ENCODE data around the gene TMEM191B. TPM values are rescaled to one million over a fixed set of nuclear protein-coding genes. Genes with fewer than 3 reads are reported as not detected.
"Not testable (repeated sequence)": the region's sequence is repeated elsewhere in the genome, so short reads cannot be mapped to it uniquely, and the experiment has no call there.

The TMEM191B gene
- polyA plus RNA-seq (2012; ENCODE audit: insufficient read depth, insufficient read length): not detected

GRCh38 chr22:18527752-18528596 is at the start of gene TMEM191B:
TSS of gene TMEM191B (plus strand) at chr22:18527802. CDS start at chr22:18527981, 179 bp downstream.
- not testable (repeated sequence) for DNase-seq (ENCODE audit: low read depth, low spot score)
- H3K4me3 ChIP-seq (ENCODE audit: low read length): peak within 1 kb of the TSS; percentile 29

- not testable (repeated sequence) for DNase-seq (ENCODE audit: low read depth, low spot score); H3K4me3 ChIP-seq (ENCODE audit: low read length)
These were observed 31.4 kb upstream of the TMEM191B start for GRCh38 chr22:18496227-18496626.

GRCh38 chr22:18511327-18511726 is 16.3 kb upstream of the TMEM191B start:
- H3K4me3 ChIP-seq (ENCODE audit: low read length); DNase-seq (ENCODE audit: low read depth, low spot score): not testable (repeated sequence)

GRCh38 chr22:18512378-18512777 is 15.2 kb upstream of the TMEM191B start:
- H3K4me3 ChIP-seq (ENCODE audit: low read length); DNase-seq (ENCODE audit: low read depth, low spot score): not testable (repeated sequence)

- not testable (repeated sequence) for DNase-seq (ENCODE audit: low read depth, low spot score); H3K4me3 ChIP-seq (ENCODE audit: low read length)
These were observed 14.1 kb upstream of the TMEM191B start for GRCh38 chr22:18513454-18513853.

GRCh38 chr22:18518061-18518460 is 9.5 kb upstream of the TMEM191B start, which contains the start of gene GGTLC3:
TSS of gene GGTLC3 (minus strand) at chr22:18518161. CDS start at chr22:18517897, 264 bp downstream.
- not testable (repeated sequence) for H3K4me3 ChIP-seq (ENCODE audit: low read length); DNase-seq (ENCODE audit: low read depth, low spot score)

GRCh38 chr22:18522762-18523161 is 4.8 kb upstream of the TMEM191B start:
- not testable (repeated sequence) for DNase-seq (ENCODE audit: low read depth, low spot score); H3K4me3 ChIP-seq (ENCODE audit: low read length)

- not testable (repeated sequence) for DNase-seq (ENCODE audit: low read depth, low spot score); H3K4me3 ChIP-seq (ENCODE audit: low read length)
These were observed 4.3 kb upstream of the TMEM191B start for GRCh38 chr22:18523328-18523727.

GRCh38 chr22:18528597-18529415 is 1.2 kb downstream of the TMEM191B start:
- peak; percentile 84 for DNase-seq (ENCODE audit: low read depth, low spot score)
- peak overlapping the region; percentile 24 for H3K4me3 ChIP-seq (ENCODE audit: low read length)

GRCh38 chr22:18529416-18530145 is 2.0 kb downstream of the TMEM191B start:
- H3K4me3 ChIP-seq (ENCODE audit: low read length); DNase-seq (ENCODE audit: low read depth, low spot score): not testable (repeated sequence)

- DNase-seq (ENCODE audit: low read depth, low spot score); H3K4me3 ChIP-seq (ENCODE audit: low read length): not testable (repeated sequence)
These were observed 6.0 kb downstream of the TMEM191B start for GRCh38 chr22:18533633-18534032.

- H3K4me3 ChIP-seq (ENCODE audit: low read length); DNase-seq (ENCODE audit: low read depth, low spot score): not testable (repeated sequence)
These were observed 6.7 kb downstream of the TMEM191B start for GRCh38 chr22:18534315-18534714.

- H3K4me3 ChIP-seq (ENCODE audit: low read length); DNase-seq (ENCODE audit: low read depth, low spot score): not testable (repeated sequence)
These were observed 12.4 kb downstream of the TMEM191B start for GRCh38 chr22:18539994-18540393.

- H3K4me3 ChIP-seq (ENCODE audit: low read length); DNase-seq (ENCODE audit: low read depth, low spot score): not testable (repeated sequence)
These were observed 15.8 kb downstream of the TMEM191B start for GRCh38 chr22:18543400-18543799.

GRCh38 chr22:18544615-18545014 is 17.0 kb downstream of the TMEM191B start:
- not testable (repeated sequence) for H3K4me3 ChIP-seq (ENCODE audit: low read length); DNase-seq (ENCODE audit: low read depth, low spot score)

GRCh38 chr22:18549458-18550179 is 22.0 kb downstream of the TMEM191B start:
- not testable (repeated sequence) for H3K4me3 ChIP-seq (ENCODE audit: low read length); DNase-seq (ENCODE audit: low read depth, low spot score)

- not testable (repeated sequence) for H3K4me3 ChIP-seq (ENCODE audit: low read length); DNase-seq (ENCODE audit: low read depth, low spot score)
These were observed 23.4 kb downstream of the TMEM191B start for GRCh38 chr22:18551046-18551445.

GRCh38 chr22:18552839-18553597 is 25.4 kb downstream of the TMEM191B start:
- not testable (repeated sequence) for DNase-seq (ENCODE audit: low read depth, low spot score)

More at GRCh38 chr22:18552839-18553597, 25.4 kb downstream of the TMEM191B start:
- H3K4me3 ChIP-seq (ENCODE audit: low read length): not testable (repeated sequence)

Measured in Jurkat, Clone E6-1 (cell line).